ENCODE measurements around the gene ALX1. TPM values are rescaled to one million over a fixed set of nuclear protein-coding genes. Genes with fewer than 3 reads are reported as not detected.
A peak's percentile ranks its signal among the peaks of the same experiment; 100 is the strongest.

ALX1 gene
- total RNA-seq (0.05 TPM), polyA plus RNA-seq (0.05 TPM)
- long read RNA-seq, donor 1, result 0 reads
- long read RNA-seq, donor 2, result 0 reads
- long read RNA-seq, donor 3, result 0 reads
- long read RNA-seq, donor 4, result 0 reads
- long read RNA-seq, donor 5, partial matches to known transcripts, result 0 of 1 reads
- long read RNA-seq, donor 5, other reads (novel, unspliced or antisense), result 0 of 1 reads
- long read RNA-seq, donor 6, result 0 reads
- long read RNA-seq, donor 7, result 0 reads
- long read RNA-seq, donor 8, result 0 reads
- long read RNA-seq, donor 9, result 0 reads
- long read RNA-seq, donor 10, result 0 reads

- 3% methylated on average over 49 of the region's 49 CpGs for WGBS
- Histone ChIP-seq H3K4me3 (ENCODE audit: low read length in 2 of 2) (peak within 1 kb of the TSS in 1 of 2 donors; percentile 15), H3K4me1 (ENCODE audit: control insufficient read depth in 2 of 2, insufficient read depth in 2 of 2, low read length in 2 of 2) (no peaks in the 10 kb centered on the region), H3K27ac (ENCODE audit: low read depth in 1 of 2, low read length in 1 of 2) (no peak within 1 kb of the TSS), H3K27me3 (ENCODE audit: control insufficient read depth in 2 of 2, insufficient read depth in 1 of 2, low read length in 1 of 2) (peaks cover 52 to 78% of the 10 kb centered on the region in 2 donors), H3K9me3 (ENCODE audit: control insufficient read depth in 2 of 2, insufficient read depth in 1 of 2, low read length in 1 of 2) (peaks cover 0 to 3% of the 10 kb centered on the region in 2 donors), H3K36me3 (ENCODE audit: control insufficient read depth in 2 of 2, insufficient read depth in 2 of 2, low read length in 1 of 2) (no peaks in the 10 kb centered on the region)
- DNase-seq (ENCODE audit: low read depth in 6 of 9, low spot score in 9 of 9), result no peak
Measured at GRCh38 chr12:85280165-85280983, at the start of gene ALX1. ALX1 (plus strand) TSS chr12:85280220; CDS start chr12:85280262, 42 bp downstream.

DNA sequence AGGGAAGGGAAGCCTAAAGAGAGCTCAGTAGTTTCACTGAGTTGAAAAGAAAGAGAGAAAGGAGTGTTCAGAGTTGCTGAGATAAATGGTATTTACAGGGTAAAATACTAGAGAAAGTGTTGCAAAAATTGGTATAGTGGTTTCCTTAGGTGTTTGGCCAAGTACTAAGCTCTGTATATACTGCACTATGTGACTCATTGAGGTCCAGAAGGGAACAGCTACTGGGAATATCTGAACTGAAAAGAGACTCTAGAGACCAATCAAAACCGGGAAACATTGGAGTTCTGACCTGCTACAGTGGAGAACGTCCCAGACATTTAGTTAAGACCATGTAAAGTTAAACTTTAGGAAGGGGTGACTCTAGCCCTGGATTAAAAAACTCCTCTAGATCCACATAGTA lies 42.7 kb upstream of the ALX1 start:
- Histone ChIP-seq H3K9me3 (ENCODE audit: control insufficient read depth in 2 of 2, insufficient read depth in 1 of 2, low read length in 1 of 2) (no peaks in the 10 kb centered on the region), H3K27ac (ENCODE audit: low read depth in 1 of 2, low read length in 1 of 2) (no peak overlapping the region), H3K36me3 (ENCODE audit: control insufficient read depth in 2 of 2, insufficient read depth in 2 of 2, low read length in 1 of 2) (no peaks in the 10 kb centered on the region), H3K4me1 (ENCODE audit: control insufficient read depth in 2 of 2, insufficient read depth in 2 of 2, low read length in 2 of 2) (no peaks in the 10 kb centered on the region), H3K4me3 (ENCODE audit: low read length in 2 of 2) (no peak overlapping the region), H3K27me3 (ENCODE audit: control insufficient read depth in 2 of 2, insufficient read depth in 1 of 2, low read length in 1 of 2) (no peaks in the 10 kb centered on the region)
- WGBS, result 69% methylated on average over 2 of the region's 2 CpGs
- DNase-seq (ENCODE audit: low read depth in 6 of 9, low spot score in 9 of 9), result no peak

GRCh38 chr12:85244561-85244960 lies 35.5 kb upstream of the ALX1 start:
- H3K36me3 ChIP-seq (ENCODE audit: control insufficient read depth in 2 of 2, insufficient read depth in 2 of 2, low read length in 1 of 2), result no peaks in the 10 kb centered on the region
- no peaks in the 10 kb centered on the region for H3K27me3 ChIP-seq (ENCODE audit: control insufficient read depth in 2 of 2, insufficient read depth in 1 of 2, low read length in 1 of 2)
- H3K9me3 ChIP-seq (ENCODE audit: control insufficient read depth in 2 of 2, insufficient read depth in 1 of 2, low read length in 1 of 2), result no peaks in the 10 kb centered on the region
- H3K27ac ChIP-seq (ENCODE audit: low read depth in 1 of 2, low read length in 1 of 2), result no peak overlapping the region
- no peak for DNase-seq (ENCODE audit: low read depth in 6 of 9, low spot score in 9 of 9)
- no peak overlapping the region for H3K4me3 ChIP-seq (ENCODE audit: low read length in 2 of 2)
- WGBS, result 60% methylated on average over 3 of the region's 3 CpGs
- no peaks in the 10 kb centered on the region for H3K4me1 ChIP-seq (ENCODE audit: control insufficient read depth in 2 of 2, insufficient read depth in 2 of 2, low read length in 2 of 2)

- DNase-seq (ENCODE audit: low read depth in 6 of 9, low spot score in 9 of 9), result no peak
- no peaks in the 10 kb centered on the region for H3K27me3 ChIP-seq (ENCODE audit: control insufficient read depth in 2 of 2, insufficient read depth in 1 of 2, low read length in 1 of 2)
- H3K4me1 ChIP-seq (ENCODE audit: control insufficient read depth in 2 of 2, insufficient read depth in 2 of 2, low read length in 2 of 2), result no peaks in the 10 kb centered on the region
- no peaks in the 10 kb centered on the region for H3K36me3 ChIP-seq (ENCODE audit: control insufficient read depth in 2 of 2, insufficient read depth in 2 of 2, low read length in 1 of 2)
- H3K27ac ChIP-seq (ENCODE audit: low read depth in 1 of 2, low read length in 1 of 2), result no peak overlapping the region
- no peak overlapping the region for H3K4me3 ChIP-seq (ENCODE audit: low read length in 2 of 2)
- no peaks in the 10 kb centered on the region for H3K9me3 ChIP-seq (ENCODE audit: control insufficient read depth in 2 of 2, insufficient read depth in 1 of 2, low read length in 1 of 2)
- 67% methylated on average over 4 of the region's 4 CpGs for WGBS
Measured at GRCh38 chr12:85253853-85254252, 26.2 kb upstream of the ALX1 start.

GRCh38 chr12:85257671-85258070 lies 22.3 kb upstream of the ALX1 start:
- no peak overlapping the region for H3K4me3 ChIP-seq (ENCODE audit: low read length in 2 of 2)
- H3K36me3 ChIP-seq (ENCODE audit: control insufficient read depth in 2 of 2, insufficient read depth in 2 of 2, low read length in 1 of 2), result no peaks in the 10 kb centered on the region
- H3K27me3 ChIP-seq (ENCODE audit: control insufficient read depth in 2 of 2, insufficient read depth in 1 of 2, low read length in 1 of 2), result no peaks in the 10 kb centered on the region
- H3K4me1 ChIP-seq (ENCODE audit: control insufficient read depth in 2 of 2, insufficient read depth in 2 of 2, low read length in 2 of 2), result no peaks in the 10 kb centered on the region
- DNase-seq (ENCODE audit: low read depth in 6 of 9, low spot score in 9 of 9), result no peak
- H3K9me3 ChIP-seq (ENCODE audit: control insufficient read depth in 2 of 2, insufficient read depth in 1 of 2, low read length in 1 of 2), result no peaks in the 10 kb centered on the region
- no peak overlapping the region for H3K27ac ChIP-seq (ENCODE audit: low read depth in 1 of 2, low read length in 1 of 2)
- 100% methylated on average over 1 of the region's 1 CpG for WGBS

DNA sequence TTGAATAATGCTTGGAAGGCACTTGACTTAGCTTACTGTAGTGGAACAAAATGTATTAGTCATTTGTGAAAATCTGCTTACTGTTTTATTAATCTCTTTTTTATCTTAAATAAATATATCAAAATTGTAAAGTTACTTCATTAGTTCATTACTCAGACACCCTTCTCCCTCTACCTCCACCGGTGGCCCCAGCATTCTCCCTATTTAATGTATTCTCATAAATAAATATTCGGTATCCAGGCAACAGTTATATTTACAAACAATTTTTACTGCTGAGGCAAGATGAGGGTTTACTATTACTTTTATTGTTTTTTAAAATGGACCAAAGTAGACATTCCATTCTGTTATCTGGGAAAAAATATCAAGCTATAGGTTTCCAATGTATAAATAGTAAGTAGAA lies 19.6 kb upstream of the ALX1 start:
- no peak overlapping the region for H3K4me3 ChIP-seq (ENCODE audit: low read length in 2 of 2)
- WGBS, result 88% methylated on average over 2 of the region's 2 CpGs
- H3K27ac ChIP-seq (ENCODE audit: low read depth in 1 of 2, low read length in 1 of 2), result no peak overlapping the region
- no peaks in the 10 kb centered on the region for H3K9me3 ChIP-seq (ENCODE audit: control insufficient read depth in 2 of 2, insufficient read depth in 1 of 2, low read length in 1 of 2)
- H3K4me1 ChIP-seq (ENCODE audit: control insufficient read depth in 2 of 2, insufficient read depth in 2 of 2, low read length in 2 of 2), result no peaks in the 10 kb centered on the region
- H3K36me3 ChIP-seq (ENCODE audit: control insufficient read depth in 2 of 2, insufficient read depth in 2 of 2, low read length in 1 of 2), result no peaks in the 10 kb centered on the region
- H3K27me3 ChIP-seq (ENCODE audit: control insufficient read depth in 2 of 2, insufficient read depth in 1 of 2, low read length in 1 of 2), result no peaks in the 10 kb centered on the region
- no peak for DNase-seq (ENCODE audit: low read depth in 6 of 9, low spot score in 9 of 9)

DNA sequence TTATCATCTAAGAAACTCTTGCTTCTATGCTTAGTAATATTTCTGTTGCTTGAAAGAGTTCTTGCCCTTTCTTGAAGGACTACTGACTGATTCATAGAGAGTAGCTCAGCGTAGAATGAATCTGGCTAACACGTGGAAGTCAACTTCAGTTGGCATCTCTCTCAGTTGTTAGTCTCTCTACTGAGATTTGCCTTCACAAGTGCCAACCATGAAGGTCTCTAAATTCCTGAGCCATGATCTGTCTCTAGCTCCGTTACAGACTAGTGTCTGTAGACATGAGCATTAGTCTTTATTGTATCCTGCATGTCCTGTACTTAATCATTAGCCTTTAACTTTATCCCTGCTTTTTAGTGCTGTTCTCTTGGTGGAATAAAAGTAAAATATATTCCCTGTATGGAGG lies 19.1 kb upstream of the ALX1 start:
- WGBS, result 78% methylated on average over 3 of the region's 3 CpGs
- no peaks in the 10 kb centered on the region for H3K36me3 ChIP-seq (ENCODE audit: control insufficient read depth in 2 of 2, insufficient read depth in 2 of 2, low read length in 1 of 2)
- no peaks in the 10 kb centered on the region for H3K27me3 ChIP-seq (ENCODE audit: control insufficient read depth in 2 of 2, insufficient read depth in 1 of 2, low read length in 1 of 2)
- no peaks in the 10 kb centered on the region for H3K9me3 ChIP-seq (ENCODE audit: control insufficient read depth in 2 of 2, insufficient read depth in 1 of 2, low read length in 1 of 2)
- DNase-seq (ENCODE audit: low read depth in 6 of 9, low spot score in 9 of 9), result no peak
- H3K4me3 ChIP-seq (ENCODE audit: low read length in 2 of 2), result no peak overlapping the region
- H3K27ac ChIP-seq (ENCODE audit: low read depth in 1 of 2, low read length in 1 of 2), result no peak overlapping the region
- no peaks in the 10 kb centered on the region for H3K4me1 ChIP-seq (ENCODE audit: control insufficient read depth in 2 of 2, insufficient read depth in 2 of 2, low read length in 2 of 2)

GRCh38 chr12:85266356-85266755 lies 13.7 kb upstream of the ALX1 start:
- H3K27ac ChIP-seq (ENCODE audit: low read depth in 1 of 2, low read length in 1 of 2), result no peak overlapping the region
- 12% methylated on average over 4 of the region's 4 CpGs for WGBS
- no peaks in the 10 kb centered on the region for H3K36me3 ChIP-seq (ENCODE audit: control insufficient read depth in 2 of 2, insufficient read depth in 2 of 2, low read length in 1 of 2)
- no peak overlapping the region for H3K4me3 ChIP-seq (ENCODE audit: low read length in 2 of 2)
- no peaks in the 10 kb centered on the region for H3K4me1 ChIP-seq (ENCODE audit: control insufficient read depth in 2 of 2, insufficient read depth in 2 of 2, low read length in 2 of 2)
- no peaks in the 10 kb centered on the region for H3K27me3 ChIP-seq (ENCODE audit: control insufficient read depth in 2 of 2, insufficient read depth in 1 of 2, low read length in 1 of 2)
- H3K9me3 ChIP-seq (ENCODE audit: control insufficient read depth in 2 of 2, insufficient read depth in 1 of 2, low read length in 1 of 2), result no peaks in the 10 kb centered on the region
- DNase-seq (ENCODE audit: low read depth in 6 of 9, low spot score in 9 of 9), result no peak
